Vagina (tissue), 2 donors: ENCODE measurements around the gene GAN.

Experiments used
- CTCF ChIP-seq, 3 experiments: fragments of 450-650 bp in 2 of 3; fragments of 200-600 bp in 1 of 3; sonication (generic) in 1 of 3; IDR thresholded peaks; one replicate each; pipeline ENCODE4 v1.5.1; 2017 to 2019; ENCODE audit warnings: antibody characterized with exemption in 3 of 3, mild to moderate bottlenecking in 2 of 3, moderate library complexity in 2 of 3
- POLR2A ChIP-seq, 2 donors: fragments of 450-650 bp; IDR thresholded peaks; one replicate each; pipeline ENCODE4 v1.6.1; 2017; ENCODE audit warnings: antibody characterized with exemption in 2 of 2, mild to moderate bottlenecking in 2 of 2, moderate library complexity in 2 of 2
- POLR2AphosphoS5 ChIP-seq, 2 donors: sonication (generic); formaldehyde crosslinking; IDR thresholded peaks; one replicate each; pipeline ENCODE4 v1.9.0; 2017; ENCODE audit warnings: antibody characterized with exemption in 2 of 2, mild to moderate bottlenecking in 2 of 2, low read depth in 1 of 2; ENCODE audit not compliant: insufficient read depth in 1 of 2

- TF ChIP-seq CTCF (IDR thresholded peaks at IDR 0.05) (no peak), POLR2A (IDR thresholded peaks at IDR 0.05) (no peak), POLR2AphosphoS5 (IDR thresholded peaks at IDR 0.05; ENCODE audit: insufficient read depth in 1 of 2, low read depth in 1 of 2) (no peak)
These were observed 102.4 kb downstream of the GAN start for GRCh38 chr16:81417210-81417609.
